Keratinocyte (primary cell): ENCODE data around the gene FZD2.

Source experiments
- CTCF ChIP-seq, 3 experiments: IDR thresholded peaks in 1 of 3; conservative IDR thresholded peaks in 1 of 3; optimal IDR thresholded peaks in 1 of 3; 2 replicates in 2 of 3; 3 replicates in 1 of 3; pipeline versions ENCODE3 to v1.5.1; 2011; ENCODE audit warnings: low read length in 3 of 3, mild to moderate bottlenecking in 3 of 3, moderate library complexity in 2 of 3, control low read depth in 1 of 3, inconsistent platforms in 1 of 3; ENCODE audit not compliant: insufficient read depth in 2 of 3; ENCODE audit errors: extremely low read depth in 1 of 3
- EZH2 ChIP-seq: IDR thresholded peaks from one replicate; pipeline ENCODE4 v1.6.1; 2012; ENCODE audit warnings: inconsistent platforms, mild to moderate bottlenecking, low read length, moderate library complexity

GRCh38 chr17:44589316-44590071 lies 32.2 kb downstream of the FZD2 start:
- no peak for TF ChIP-seq CTCF (optimal IDR thresholded peaks at IDR 0.05 in 1 of 3, IDR thresholded peaks at IDR 0.05 in 1 of 3, conservative IDR thresholded peaks at IDR 0.05 in 1 of 3; ENCODE audit: extremely low read depth in 1 of 3, insufficient read depth in 2 of 3, low read length in 3 of 3)
- TF ChIP-seq EZH2 = no peak
